Thyroid gland (tissue), 4 donors: ENCODE data around the gene SOX4. TPM values are rescaled to one million over a fixed set of nuclear protein-coding genes. Genes with fewer than 3 reads are reported as not detected.

ENCODE experiments used
- DNase-seq, 2 donors: peaks; one replicate each; pipeline ENCODE4 v3.0.0-alpha.2; 2019
- H3K27ac ChIP-seq, 3 donors: fragments of 200-600 bp; sonication (generic); 1 replicate in 2 of 3; 2 replicates in 1 of 3; pipeline ENCODE4 v1.5.1; 2016 to 2019; ENCODE audit warnings: mild to moderate bottlenecking in 1 of 3, moderate library complexity in 1 of 3
- H3K27me3 ChIP-seq: fragments of 200-600 bp; sonication (generic); one replicate; pipeline ENCODE4 v1.5.1; 2019
- H3K36me3 ChIP-seq, 2 donors: fragments of 200-600 bp; sonication (generic); one replicate each; pipeline ENCODE4 v1.5.1; 2016 to 2019
- H3K4me1 ChIP-seq, 2 donors: fragments of 200-600 bp; sonication (generic); one replicate each; pipeline ENCODE4 v1.5.1; 2017 to 2019
- H3K4me3 ChIP-seq, 3 donors: fragments of 200-600 bp; sonication (generic); replicated peaks in 1 of 3; 1 replicate in 2 of 3; 2 replicates in 1 of 3; pipeline ENCODE4 v1.5.1; 2016; ENCODE audit warnings: mild to moderate bottlenecking in 1 of 3
- H3K9me3 ChIP-seq: fragments of 200-600 bp; sonication (generic); one replicate; pipeline ENCODE4 v1.5.1; 2017
- CTCF ChIP-seq, 6 experiments: fragments of 200-600 bp in 3 of 6; fragments of 450-650 bp in 3 of 6; sonication (generic) in 3 of 6; IDR thresholded peaks; one replicate each; pipeline ENCODE4 v1.5.1; 2016 to 2019; ENCODE audit warnings: antibody characterized with exemption in 6 of 6, mild to moderate bottlenecking in 2 of 6, inconsistent platforms in 1 of 6, moderate library complexity in 1 of 6
- POLR2A ChIP-seq, 2 donors: fragments of 450-650 bp; IDR thresholded peaks; one replicate each; pipeline ENCODE4 v1.6.1; 2017; ENCODE audit warnings: antibody characterized with exemption in 2 of 2, mild to moderate bottlenecking in 2 of 2, moderate library complexity in 1 of 2
- WGBS, 2 donors: methylation state at CpG; one replicate each; pipeline ENCODE4 v1.1.5; 2017; 5-methylcytosine and 5-hydroxymethylcytosine counted together
- intact Hi-C: fragments of 100-400 bp; cut with DNase I; formaldehyde crosslinking; loops from one replicate; pipeline ENCODE4 v1.15.1; 2023
- total RNA-seq, 4 donors: library from RNA; depleted of rRNA; stranded (reverse); fragments of >200 nt; gene quantifications; one replicate each; pipeline ENCODE4 v1.2.3, GENCODE V29; 2016

SOX4 gene
- total RNA-seq, 4 donors from 2014 or later, result 10.8 to 20.7 (median 14.7) TPM

GRCh38 chr6:21582651-21583050, 10.9 kb upstream of the SOX4 start:
- Histone ChIP-seq H3K4me1 (peaks cover 5 to 6% of the 10 kb centered on the region in 2 donors), H3K36me3 (no peaks in the 10 kb centered on the region), H3K27me3 (no peaks in the 10 kb centered on the region), H3K4me3 (no peak overlapping the region), H3K27ac (no peak overlapping the region), H3K9me3 (no peaks in the 10 kb centered on the region)
- intact Hi-C loops, result loop anchor here (10.0 kb wide), 2 partner anchors 238 to 708 kb away; no protein-coding TSS in a partner anchor
- TF ChIP-seq POLR2A (IDR thresholded peaks at IDR 0.05) (no peak), CTCF (IDR thresholded peaks at IDR 0.05) (no peak)
- no peak for DNase-seq

DNA sequence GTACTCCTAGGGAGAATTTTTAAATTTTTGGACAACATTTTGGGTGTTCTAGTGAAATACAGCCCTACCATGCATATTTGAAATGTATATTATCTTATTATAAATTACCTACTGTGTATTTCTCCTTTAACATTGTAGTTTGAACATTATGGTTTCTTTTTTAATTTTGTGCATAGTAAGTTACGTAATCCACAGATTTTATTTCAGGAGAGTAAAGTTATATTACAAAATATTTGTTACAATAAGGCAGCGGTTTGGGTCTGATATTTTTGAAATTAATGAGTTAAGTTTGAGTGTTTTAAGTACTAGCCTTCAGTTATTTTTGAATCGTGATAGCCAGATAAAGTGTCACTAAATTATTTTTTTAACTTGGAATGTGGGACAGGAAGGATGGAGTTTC, 7.3 kb upstream of the SOX4 start:
- H3K36me3 ChIP-seq, result no peaks in the 10 kb centered on the region
- no peak overlapping the region for H3K4me3 ChIP-seq
- TF ChIP-seq POLR2A (IDR thresholded peaks at IDR 0.05) (no peak), CTCF (IDR thresholded peaks at IDR 0.05) (no peak)
- H3K4me1 ChIP-seq, result peaks cover 6 to 10% of the 10 kb centered on the region in 2 donors
- 54 to 59% methylated on average over 3 of the region's 3 CpGs for WGBS, 2 donors
- no peak overlapping the region for H3K27ac ChIP-seq
- intact Hi-C loops, result loop anchor here (5.0 to 10.0 kb wide), 3 partner anchors 241 to 1019 kb away; no protein-coding TSS in a partner anchor
- no peaks in the 10 kb centered on the region for H3K27me3 ChIP-seq
- H3K9me3 ChIP-seq, result no peaks in the 10 kb centered on the region
- DNase-seq, result no peak

DNA sequence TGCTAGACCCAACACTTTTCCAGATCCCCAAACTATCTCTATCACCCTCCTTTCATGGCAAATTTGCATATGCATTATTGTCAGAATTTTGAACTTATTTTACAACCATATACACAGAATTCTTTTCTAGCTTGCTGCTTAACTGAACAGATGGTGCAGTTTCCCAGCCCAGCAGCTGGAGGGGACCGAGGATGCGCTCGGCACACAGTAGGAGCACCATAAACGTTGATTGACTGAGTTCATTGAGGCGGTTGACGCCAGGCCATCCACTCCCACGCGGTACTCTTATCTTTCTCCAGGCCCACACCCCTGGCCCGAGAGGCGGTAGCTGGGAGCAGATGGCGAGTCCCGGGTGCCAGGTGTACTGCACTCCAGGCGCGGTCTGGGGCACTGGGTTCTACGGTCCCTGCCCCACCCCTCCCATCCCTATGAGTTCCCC, 6.8 kb upstream of the SOX4 start:
- Histone ChIP-seq H3K36me3 (no peaks in the 10 kb centered on the region), H3K4me3 (peak overlapping the region in 2 of 3 donors; percentile 4 to 38), H3K9me3 (no peaks in the 10 kb centered on the region), H3K4me1 (peaks cover 6 to 10% of the 10 kb centered on the region in 2 donors), H3K27ac (peak overlapping the region in 1 of 3 donors; percentile 65), H3K27me3 (no peaks in the 10 kb centered on the region)
- TF ChIP-seq POLR2A (IDR thresholded peaks at IDR 0.05) (no peak), CTCF (IDR thresholded peaks at IDR 0.05) (no peak)
- WGBS, 2 donors, result 10 to 17% methylated on average over 8 to 10 of the region's 15 CpGs
- intact Hi-C loops, result loop anchor here (5.0 to 10.0 kb wide), 3 partner anchors 242 to 1019 kb away; no protein-coding TSS in a partner anchor
- DNase-seq, result peak in 1 of 2 donors; percentile 26

DNA sequence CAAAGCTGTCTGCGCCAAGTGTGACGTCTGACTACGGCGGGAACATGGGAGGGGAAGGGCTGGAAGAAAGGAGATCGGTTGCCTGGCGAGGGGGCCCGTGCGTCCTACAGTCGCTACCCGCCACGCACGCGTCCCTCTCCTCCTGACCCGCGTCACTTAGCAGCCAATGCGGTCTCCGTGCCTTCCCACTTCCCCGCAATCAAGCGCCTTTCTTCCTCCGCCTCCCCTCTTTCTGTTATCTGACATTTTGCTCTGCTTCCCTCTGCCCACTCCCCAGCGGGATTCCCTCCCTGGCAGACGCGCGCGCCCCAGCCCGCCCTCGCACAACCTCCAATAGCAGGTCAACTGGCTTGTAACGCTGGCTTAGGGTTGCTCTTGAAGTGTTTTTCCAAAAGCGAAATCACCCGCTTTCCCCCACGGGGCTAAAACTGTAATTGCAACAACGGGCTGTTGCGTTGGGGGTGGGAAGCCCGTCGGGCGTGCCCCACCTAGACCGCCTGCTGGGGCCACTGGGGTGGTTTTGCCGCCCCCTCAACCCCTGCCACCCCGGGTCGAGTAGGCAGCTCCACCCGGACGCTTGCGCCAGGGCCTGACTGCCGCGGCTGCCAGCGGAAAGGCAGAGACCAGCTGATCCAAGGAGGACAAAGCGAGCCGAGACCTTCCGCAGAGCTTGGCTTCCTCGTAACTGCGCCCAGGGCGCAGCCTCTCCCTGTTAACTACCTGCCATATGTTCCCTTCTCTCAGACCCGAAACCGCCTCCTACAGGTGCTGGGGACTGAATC, 6.2 kb upstream of the SOX4 start:
- Histone ChIP-seq H3K27ac (peak overlapping the region in 2 of 3 donors; percentile 65 to 67), H3K9me3 (no peaks in the 10 kb centered on the region), H3K4me3 (peak overlapping the region; percentile 21 to 85 (median 38)), H3K4me1 (peaks cover 6 to 10% of the 10 kb centered on the region in 2 donors), H3K27me3 (no peaks in the 10 kb centered on the region), H3K36me3 (no peaks in the 10 kb centered on the region)
- DNase-seq, result peak; percentile 56 to 66
- peak in 1 of 6 experiments; percentile 30 for TF ChIP-seq CTCF (IDR thresholded peaks at IDR 0.05)
- TF ChIP-seq POLR2A (IDR thresholded peaks at IDR 0.05), result no peak
- 0 to 1% methylated on average over 45 to 47 of the region's 54 CpGs for WGBS, 2 donors
- intact Hi-C loops, result loop anchor here (5.0 to 10.0 kb wide), 3 partner anchors 243 to 1020 kb away; no protein-coding TSS in a partner anchor
